ENCODE results near the gene ALKBH1. TPM values are rescaled to one million over a fixed set of nuclear protein-coding genes. Genes with fewer than 3 reads are reported as not detected.

ALKBH1 gene, protein sequence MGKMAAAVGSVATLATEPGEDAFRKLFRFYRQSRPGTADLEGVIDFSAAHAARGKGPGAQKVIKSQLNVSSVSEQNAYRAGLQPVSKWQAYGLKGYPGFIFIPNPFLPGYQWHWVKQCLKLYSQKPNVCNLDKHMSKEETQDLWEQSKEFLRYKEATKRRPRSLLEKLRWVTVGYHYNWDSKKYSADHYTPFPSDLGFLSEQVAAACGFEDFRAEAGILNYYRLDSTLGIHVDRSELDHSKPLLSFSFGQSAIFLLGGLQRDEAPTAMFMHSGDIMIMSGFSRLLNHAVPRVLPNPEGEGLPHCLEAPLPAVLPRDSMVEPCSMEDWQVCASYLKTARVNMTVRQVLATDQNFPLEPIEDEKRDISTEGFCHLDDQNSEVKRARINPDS
- 15.4 to 19.0 TPM (median 16.1 TPM) in 5 replicates for total RNA-seq (2022; extraction: Qiagen RNA extraction; ENCODE audit: low read depth)

DNA sequence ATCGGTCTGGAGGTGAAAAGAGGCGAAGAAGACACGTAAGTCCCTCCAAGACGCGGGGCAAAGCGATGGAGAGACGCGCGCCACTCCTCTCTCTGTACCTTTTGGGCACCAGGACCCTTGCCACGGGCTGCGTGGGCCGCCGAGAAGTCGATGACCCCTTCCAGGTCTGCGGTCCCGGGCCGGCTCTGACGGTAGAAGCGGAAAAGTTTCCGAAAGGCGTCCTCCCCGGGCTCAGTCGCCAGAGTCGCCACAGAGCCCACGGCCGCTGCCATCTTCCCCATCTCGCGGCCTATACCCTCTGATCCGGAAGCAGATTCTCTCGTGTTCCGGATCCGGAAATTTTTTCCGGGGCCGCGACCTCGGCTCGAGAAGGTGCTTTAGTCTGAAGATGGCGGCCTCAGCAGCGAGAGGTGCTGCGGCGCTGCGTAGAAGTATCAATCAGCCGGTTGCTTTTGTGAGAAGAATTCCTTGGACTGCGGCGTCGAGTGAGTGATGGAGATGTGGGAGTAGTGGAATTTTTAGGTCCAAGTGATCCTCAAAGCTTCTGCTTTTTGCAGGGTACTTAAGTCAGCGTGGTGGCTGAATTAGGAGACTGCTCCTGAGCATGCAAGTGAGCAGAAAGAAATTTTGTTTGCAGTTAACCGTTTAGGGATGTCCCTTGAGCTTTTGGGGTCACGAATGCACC is at the start of gene ALKBH1, which contains the start of gene SLIRP:
Gene ALKBH1 (minus strand): TSS at position 300 of the 685 bp plus-strand sequence. CDS start 19 bp downstream, at position 281.
Gene SLIRP (plus strand): TSS at position 380 of the 685 bp plus-strand sequence. CDS start 9 bp downstream, at position 389.

Other genes with a start within 250 kb of the ALKBH1 start
- gene AHSA1, start 249.9 kb downstream of the ALKBH1 start, total RNA-seq (2022; extraction: Qiagen RNA extraction; ENCODE audit: low read depth), result 267 to 307 TPM (median 301 TPM) in 5 replicates
- gene ISM2, start 209.2 kb downstream of the ALKBH1 start, total RNA-seq (2022; extraction: Qiagen RNA extraction; ENCODE audit: low read depth), result 0.39 to 0.42 TPM (median 0.41 TPM) in 5 replicates
- gene SPTLC2, start 91.4 kb downstream of the ALKBH1 start, total RNA-seq (2022; extraction: Qiagen RNA extraction; ENCODE audit: low read depth), result 25.2 to 32.7 TPM (median 29.3 TPM) in 5 replicates
- 395 to 456 TPM (median 403 TPM) in 5 replicates for gene SLIRP, start 80 bp upstream of the ALKBH1 start, total RNA-seq (2022; extraction: Qiagen RNA extraction; ENCODE audit: low read depth)
- gene SNW1, start 53.1 kb upstream of the ALKBH1 start, total RNA-seq (2022; extraction: Qiagen RNA extraction; ENCODE audit: low read depth), result 77.6 to 87.1 TPM (median 78.3 TPM) in 5 replicates
- 5.9 to 6.9 TPM (median 6.6 TPM) in 5 replicates for gene ADCK1, start 92.1 kb upstream of the ALKBH1 start, total RNA-seq (2022; extraction: Qiagen RNA extraction; ENCODE audit: low read depth)

Data from A549 treated with CpdA at 1 μM for 4 hours (cell line).